GM19452 (cell line): ENCODE results near the gene ORAI2.
A peak's percentile ranks its signal among the peaks of the same experiment; 100 is the strongest.
"Not testable (repeated sequence)": the region's sequence is repeated elsewhere in the genome, so short reads cannot be mapped to it uniquely, and the experiment has no call there.

Source experiments
- ATAC-seq: cut with Tn5 transposase; IDR thresholded peaks from one replicate; pipeline ENCODE4 v1.9.1; 2021; ENCODE audit not compliant: unreplicated experiment

The ORAI2 gene

GRCh38 chr7:102494473-102495149, 61.2 kb downstream of the ORAI2 start:
- peak; percentile 74 for ATAC-seq

GRCh38 chr7:102496861-102497260, 63.5 kb downstream of the ORAI2 start:
- ATAC-seq, result not testable (repeated sequence)

- ATAC-seq, result not testable (repeated sequence)
Measured at GRCh38 chr7:102497308-102497707, 63.9 kb downstream of the ORAI2 start.

GRCh38 chr7:102498321-102498720, 64.9 kb downstream of the ORAI2 start:
- not testable (repeated sequence) for ATAC-seq

- not testable (repeated sequence) for ATAC-seq
Measured at GRCh38 chr7:102503141-102503540, 69.8 kb downstream of the ORAI2 start.

- not testable (repeated sequence) for ATAC-seq
Measured at GRCh38 chr7:102505298-102506185, 72.2 kb downstream of the ORAI2 start.
